Measurements from ENCODE around the gene NFKBIA.
A peak's percentile ranks its signal among the peaks of the same experiment; 100 is the strongest.
"Not testable (repeated sequence)": the region's sequence is repeated elsewhere in the genome, so short reads cannot be mapped to it uniquely, and the experiment has no call there.

The NFKBIA gene, protein sequence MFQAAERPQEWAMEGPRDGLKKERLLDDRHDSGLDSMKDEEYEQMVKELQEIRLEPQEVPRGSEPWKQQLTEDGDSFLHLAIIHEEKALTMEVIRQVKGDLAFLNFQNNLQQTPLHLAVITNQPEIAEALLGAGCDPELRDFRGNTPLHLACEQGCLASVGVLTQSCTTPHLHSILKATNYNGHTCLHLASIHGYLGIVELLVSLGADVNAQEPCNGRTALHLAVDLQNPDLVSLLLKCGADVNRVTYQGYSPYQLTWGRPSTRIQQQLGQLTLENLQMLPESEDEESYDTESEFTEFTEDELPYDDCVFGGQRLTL

GRCh38 chr14:35404449-35405303 lies at the start of gene NFKBIA:
Gene NFKBIA (minus strand): TSS chr14:35404749. CDS start chr14:35404644, 105 bp downstream.
- H3K4me3 ChIP-seq (ENCODE audit: low read length), result peak within 1 kb of the TSS; percentile 82
- peaks cover 27% of the 10 kb centered on the region for H3K4me1 ChIP-seq (ENCODE audit: control insufficient read depth, low read depth, low read length)

GRCh38 chr14:35446450-35446849 lies 41.9 kb upstream of the NFKBIA start:
- H3K4me3 ChIP-seq (ENCODE audit: low read length), result no peak overlapping the region
- H3K27me3 ChIP-seq (ENCODE audit: control insufficient read depth, insufficient read depth, low read length), result no peaks in the 10 kb centered on the region
- no peaks in the 10 kb centered on the region for H3K36me3 ChIP-seq (ENCODE audit: control insufficient read depth, low read depth, low read length)
- no peak overlapping the region for H3K9ac ChIP-seq (ENCODE audit: low read length)
- no peaks in the 10 kb centered on the region for H3K9me3 ChIP-seq (ENCODE audit: control insufficient read depth, low read depth, low read length)
- no peak overlapping the region for H3K27ac ChIP-seq (ENCODE audit: low read length)
- H3K4me1 ChIP-seq (ENCODE audit: control insufficient read depth, low read depth, low read length), result no peaks in the 10 kb centered on the region

More at GRCh38 chr14:35404449-35405303, at the start of gene NFKBIA:
- Histone ChIP-seq H3K27ac (ENCODE audit: low read length) (peak within 1 kb of the TSS; percentile 78), H3K9ac (ENCODE audit: low read length) (peak within 1 kb of the TSS; percentile 89), H3K27me3 (ENCODE audit: control insufficient read depth, insufficient read depth, low read length) (no peaks in the 10 kb centered on the region), H3K9me3 (ENCODE audit: control insufficient read depth, low read depth, low read length) (no peaks in the 10 kb centered on the region), H3K36me3 (ENCODE audit: control insufficient read depth, low read depth, low read length) (peaks cover 34% of the 10 kb centered on the region)

DNA sequence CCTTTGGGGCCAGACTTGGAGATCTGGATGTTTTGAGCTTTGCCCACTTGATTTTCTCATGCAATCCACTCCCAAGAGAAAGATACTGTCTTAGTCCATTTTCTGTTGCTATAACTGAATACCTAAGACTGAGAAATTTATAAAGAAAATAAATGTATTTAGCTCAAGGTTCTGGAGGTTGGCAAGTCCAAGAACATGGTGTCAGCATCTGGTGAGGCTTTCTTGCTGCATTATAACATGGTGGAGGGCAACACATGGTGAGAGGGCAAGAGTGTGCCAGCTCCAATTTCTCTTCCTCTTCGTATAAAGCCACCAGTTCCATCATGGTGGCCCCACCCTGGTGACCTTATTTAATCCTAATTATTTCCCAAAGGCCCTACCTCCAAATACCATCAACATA lies 39.6 kb upstream of the NFKBIA start:
- Histone ChIP-seq H3K36me3 (ENCODE audit: control insufficient read depth, low read depth, low read length) (no peaks in the 10 kb centered on the region), H3K27ac (ENCODE audit: low read length) (no peak overlapping the region)

DNA sequence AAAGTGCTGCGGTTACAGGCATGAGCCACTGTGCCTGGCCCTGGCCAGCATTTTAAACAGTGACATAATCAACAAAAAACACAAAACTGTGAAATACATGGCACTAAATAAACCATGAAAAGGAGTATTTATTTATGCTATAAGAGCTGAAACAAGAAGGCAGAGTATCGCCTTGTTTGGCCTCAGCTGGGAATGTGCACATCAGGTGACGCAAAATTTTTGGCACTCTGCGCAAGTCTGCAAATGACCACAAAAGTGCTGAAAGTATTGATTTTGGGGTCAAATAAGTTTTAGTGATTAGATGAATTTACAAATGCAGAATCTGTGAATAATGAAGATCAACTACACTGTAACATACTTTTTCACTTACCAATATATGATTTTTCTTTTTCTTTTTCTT lies 36.6 kb upstream of the NFKBIA start:
- no peak overlapping the region for H3K9ac ChIP-seq (ENCODE audit: low read length)
- H3K27me3 ChIP-seq (ENCODE audit: control insufficient read depth, insufficient read depth, low read length), result no peaks in the 10 kb centered on the region
- H3K9me3 ChIP-seq (ENCODE audit: control insufficient read depth, low read depth, low read length), result no peaks in the 10 kb centered on the region
- no peak overlapping the region for H3K27ac ChIP-seq (ENCODE audit: low read length)
- H3K36me3 ChIP-seq (ENCODE audit: control insufficient read depth, low read depth, low read length), result no peaks in the 10 kb centered on the region
- H3K4me3 ChIP-seq (ENCODE audit: low read length), result no peak overlapping the region
- H3K4me1 ChIP-seq (ENCODE audit: control insufficient read depth, low read depth, low read length), result no peaks in the 10 kb centered on the region

More for the DNA sequence above, 39.6 kb upstream of the NFKBIA start:
- H3K4me1 ChIP-seq (ENCODE audit: control insufficient read depth, low read depth, low read length), result no peaks in the 10 kb centered on the region
- H3K27me3 ChIP-seq (ENCODE audit: control insufficient read depth, insufficient read depth, low read length), result no peaks in the 10 kb centered on the region
- H3K9ac ChIP-seq (ENCODE audit: low read length), result no peak overlapping the region
- H3K4me3 ChIP-seq (ENCODE audit: low read length), result no peak overlapping the region
- H3K9me3 ChIP-seq (ENCODE audit: control insufficient read depth, low read depth, low read length), result no peaks in the 10 kb centered on the region

GRCh38 chr14:35438910-35439713 lies 34.6 kb upstream of the NFKBIA start:
- Histone ChIP-seq H3K27me3 (ENCODE audit: control insufficient read depth, insufficient read depth, low read length) (no peaks in the 10 kb centered on the region), H3K27ac (ENCODE audit: low read length) (no peak overlapping the region), H3K9me3 (ENCODE audit: control insufficient read depth, low read depth, low read length) (no peaks in the 10 kb centered on the region), H3K4me3 (ENCODE audit: low read length) (no peak overlapping the region), H3K9ac (ENCODE audit: low read length) (no peak overlapping the region), H3K4me1 (ENCODE audit: control insufficient read depth, low read depth, low read length) (no peaks in the 10 kb centered on the region), H3K36me3 (ENCODE audit: control insufficient read depth, low read depth, low read length) (no peaks in the 10 kb centered on the region)

DNA sequence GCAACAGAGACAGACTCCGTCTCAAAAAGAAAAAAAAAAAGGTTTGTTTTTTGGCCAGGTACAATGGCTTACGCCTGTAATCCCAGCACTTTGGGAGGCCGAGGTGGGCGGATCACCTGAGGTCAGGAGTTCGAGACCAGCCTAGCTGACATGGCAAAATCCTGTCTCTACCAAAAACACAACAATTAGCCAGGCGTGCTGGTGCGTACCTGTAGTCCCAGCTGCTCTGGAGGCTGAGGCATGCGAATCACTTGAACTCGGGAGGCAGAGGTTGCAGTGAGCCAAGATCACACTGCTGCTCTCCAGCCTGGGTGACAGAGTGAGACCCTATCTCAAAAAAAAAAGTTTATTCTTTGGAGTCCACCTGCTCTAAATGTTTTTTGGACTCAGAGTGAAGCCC lies 33.9 kb upstream of the NFKBIA start:
- H3K9ac ChIP-seq (ENCODE audit: low read length); H3K4me1 ChIP-seq (ENCODE audit: control insufficient read depth, low read depth, low read length): not testable (repeated sequence)

DNA sequence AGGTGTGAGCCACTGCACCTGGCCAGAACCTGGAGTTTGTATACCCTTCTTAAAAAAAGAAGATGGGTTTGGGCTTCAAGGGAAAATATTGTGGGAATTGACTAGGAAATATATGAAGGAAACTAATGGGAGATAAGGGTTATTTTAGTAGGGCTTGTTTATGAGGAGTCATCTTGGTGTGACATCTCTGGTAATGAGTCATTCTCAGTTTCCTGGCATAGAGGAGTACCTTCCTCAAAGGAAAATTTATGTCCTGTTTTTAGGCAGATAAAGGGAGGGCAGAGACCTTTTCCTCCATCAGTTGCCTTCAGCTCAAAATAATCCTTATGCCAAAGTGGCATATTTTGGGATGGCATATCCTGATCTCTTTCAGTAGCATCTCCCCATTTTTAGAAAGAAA lies 30.6 kb upstream of the NFKBIA start:
- Histone ChIP-seq H3K27ac (ENCODE audit: low read length) (no peak overlapping the region), H3K36me3 (ENCODE audit: control insufficient read depth, low read depth, low read length) (no peaks in the 10 kb centered on the region), H3K27me3 (ENCODE audit: control insufficient read depth, insufficient read depth, low read length) (no peaks in the 10 kb centered on the region), H3K4me3 (ENCODE audit: low read length) (no peak overlapping the region), H3K9ac (ENCODE audit: low read length) (no peak overlapping the region), H3K9me3 (ENCODE audit: control insufficient read depth, low read depth, low read length) (no peaks in the 10 kb centered on the region), H3K4me1 (ENCODE audit: control insufficient read depth, low read depth, low read length) (no peaks in the 10 kb centered on the region)

More for the DNA sequence above, 33.9 kb upstream of the NFKBIA start:
- H3K27ac ChIP-seq (ENCODE audit: low read length); H3K27me3 ChIP-seq (ENCODE audit: control insufficient read depth, insufficient read depth, low read length); H3K4me3 ChIP-seq (ENCODE audit: low read length); H3K9me3 ChIP-seq (ENCODE audit: control insufficient read depth, low read depth, low read length); H3K36me3 ChIP-seq (ENCODE audit: control insufficient read depth, low read depth, low read length): not testable (repeated sequence)

DNA sequence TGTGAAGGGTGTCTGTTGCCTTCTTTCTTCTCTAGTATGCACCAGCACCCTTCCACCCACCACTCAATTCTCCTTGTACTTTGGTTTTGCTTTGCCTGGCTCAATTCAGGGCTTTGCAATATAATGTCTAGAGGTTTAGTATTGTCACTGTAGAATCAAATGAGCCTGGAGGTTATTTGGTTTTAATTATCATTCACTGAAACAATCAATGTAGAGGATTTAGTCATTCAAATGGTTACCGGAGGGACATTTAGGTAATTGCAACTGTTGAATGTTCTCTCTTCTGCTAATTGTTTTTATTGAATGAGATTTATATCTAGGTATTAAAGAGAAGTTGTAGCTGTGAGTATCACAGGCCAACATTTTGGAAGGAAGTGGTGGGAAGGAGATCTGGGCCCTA lies 29.3 kb upstream of the NFKBIA start:
- Histone ChIP-seq H3K27me3 (ENCODE audit: control insufficient read depth, insufficient read depth, low read length) (no peaks in the 10 kb centered on the region), H3K4me1 (ENCODE audit: control insufficient read depth, low read depth, low read length) (no peaks in the 10 kb centered on the region), H3K9me3 (ENCODE audit: control insufficient read depth, low read depth, low read length) (no peaks in the 10 kb centered on the region), H3K36me3 (ENCODE audit: control insufficient read depth, low read depth, low read length) (no peaks in the 10 kb centered on the region), H3K27ac (ENCODE audit: low read length) (no peak overlapping the region), H3K9ac (ENCODE audit: low read length) (no peak overlapping the region), H3K4me3 (ENCODE audit: low read length) (no peak overlapping the region)

DNA sequence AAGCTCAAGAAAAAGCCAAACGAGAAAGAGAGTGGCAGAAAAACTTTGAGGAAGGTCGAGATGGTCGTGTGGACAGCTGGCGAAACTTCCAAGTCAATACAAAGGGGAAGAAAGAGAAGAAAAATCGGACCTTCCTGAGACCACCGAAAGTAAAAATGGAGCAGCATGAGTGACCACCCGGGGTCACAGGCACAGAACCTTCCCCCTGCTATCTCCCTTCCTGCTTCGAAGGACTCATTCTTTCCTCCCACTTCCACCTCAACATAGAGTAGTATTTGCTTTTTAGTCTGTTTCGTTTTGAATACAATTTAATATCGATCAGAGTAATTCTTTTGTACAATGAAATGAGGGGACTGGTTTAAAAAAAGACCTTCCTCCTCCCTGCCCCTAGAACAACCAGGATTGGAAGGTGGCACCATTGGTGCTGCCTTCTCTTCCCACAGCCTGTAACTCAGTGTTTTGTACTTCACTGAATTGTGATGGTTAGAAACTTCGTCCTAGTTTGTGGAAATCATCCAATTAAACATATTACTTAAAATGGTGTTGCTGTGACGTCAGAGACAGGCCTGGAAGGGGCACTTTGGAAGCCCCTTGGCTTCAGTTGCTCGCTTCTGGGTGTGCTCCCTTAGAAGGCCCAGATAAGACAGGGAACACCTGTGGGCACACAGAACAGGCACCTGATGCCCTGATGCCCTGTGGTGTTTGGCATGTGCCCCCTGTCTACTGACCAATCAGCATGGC lies 26.1 kb upstream of the NFKBIA start:
- no peaks in the 10 kb centered on the region for H3K4me1 ChIP-seq (ENCODE audit: control insufficient read depth, low read depth, low read length)
- no peak overlapping the region for H3K27ac ChIP-seq (ENCODE audit: low read length)
- no peak overlapping the region for H3K4me3 ChIP-seq (ENCODE audit: low read length)
- H3K9ac ChIP-seq (ENCODE audit: low read length), result no peak overlapping the region
- no peaks in the 10 kb centered on the region for H3K36me3 ChIP-seq (ENCODE audit: control insufficient read depth, low read depth, low read length)
- no peaks in the 10 kb centered on the region for H3K27me3 ChIP-seq (ENCODE audit: control insufficient read depth, insufficient read depth, low read length)
- H3K9me3 ChIP-seq (ENCODE audit: control insufficient read depth, low read depth, low read length), result no peaks in the 10 kb centered on the region

DNA sequence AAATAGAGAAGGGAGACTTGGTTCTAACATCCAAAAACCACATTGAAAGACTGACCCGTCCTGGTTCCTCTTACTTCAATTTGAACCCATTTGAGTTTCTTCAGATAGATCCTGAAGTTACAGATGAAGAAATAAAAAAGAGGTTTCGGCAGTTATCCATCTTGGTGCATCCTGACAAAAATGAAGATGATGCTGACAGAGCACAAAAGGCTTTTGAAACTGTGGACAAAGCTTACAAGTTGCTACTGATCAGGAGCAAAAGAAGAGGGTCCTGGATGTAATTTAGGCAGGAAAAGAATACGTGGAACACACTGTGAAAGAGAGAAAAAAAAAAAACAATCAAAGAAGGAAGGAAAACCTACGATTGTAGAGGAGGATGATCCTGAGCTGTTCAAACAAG lies 25.4 kb upstream of the NFKBIA start:
- Histone ChIP-seq H3K4me1 (ENCODE audit: control insufficient read depth, low read depth, low read length) (no peaks in the 10 kb centered on the region), H3K4me3 (ENCODE audit: low read length) (no peak overlapping the region)

GRCh38 chr14:35425850-35426249 lies 21.3 kb upstream of the NFKBIA start:
- Histone ChIP-seq H3K4me3 (ENCODE audit: low read length) (no peak overlapping the region), H3K9ac (ENCODE audit: low read length) (no peak overlapping the region), H3K36me3 (ENCODE audit: control insufficient read depth, low read depth, low read length) (no peaks in the 10 kb centered on the region), H3K27ac (ENCODE audit: low read length) (no peak overlapping the region), H3K4me1 (ENCODE audit: control insufficient read depth, low read depth, low read length) (no peaks in the 10 kb centered on the region), H3K9me3 (ENCODE audit: control insufficient read depth, low read depth, low read length) (no peaks in the 10 kb centered on the region), H3K27me3 (ENCODE audit: control insufficient read depth, insufficient read depth, low read length) (no peaks in the 10 kb centered on the region)

More for the DNA sequence above, 25.4 kb upstream of the NFKBIA start:
- Histone ChIP-seq H3K27ac (ENCODE audit: low read length) (no peak overlapping the region), H3K9me3 (ENCODE audit: control insufficient read depth, low read depth, low read length) (no peaks in the 10 kb centered on the region), H3K36me3 (ENCODE audit: control insufficient read depth, low read depth, low read length) (no peaks in the 10 kb centered on the region), H3K9ac (ENCODE audit: low read length) (no peak overlapping the region), H3K27me3 (ENCODE audit: control insufficient read depth, insufficient read depth, low read length) (no peaks in the 10 kb centered on the region)
